ENCODE results near the gene ENTPD2. TPM values are rescaled to one million over a fixed set of nuclear protein-coding genes. Genes with fewer than 3 reads are reported as not detected.

The ENTPD2 gene
- total RNA-seq, 4 donors from 2014 or later: 0.42 to 1.2 (median 1.0) TPM

DNA sequence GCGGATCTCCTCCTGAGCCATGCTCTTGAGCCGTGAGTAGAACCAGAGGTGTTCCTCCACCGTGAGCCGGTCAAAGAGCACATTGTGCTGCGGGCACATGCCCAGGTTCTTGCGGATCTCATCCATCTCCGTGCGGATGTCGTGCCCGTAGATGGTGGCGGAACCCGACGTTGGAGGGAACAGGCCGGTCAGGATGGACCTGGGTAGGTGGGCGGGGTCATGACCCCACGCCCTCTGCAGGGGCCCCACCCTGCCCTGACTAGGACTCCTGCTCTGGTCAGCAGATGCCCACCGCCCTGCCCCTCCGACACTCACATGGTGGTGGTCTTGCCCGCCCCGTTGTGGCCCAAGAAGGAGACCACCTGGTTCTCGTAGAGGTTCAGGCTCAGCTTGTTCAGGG lies 37.9 kb downstream of the ENTPD2 start:
- WGBS: 97% methylated on average over 13 of the region's 21 CpGs

DNA sequence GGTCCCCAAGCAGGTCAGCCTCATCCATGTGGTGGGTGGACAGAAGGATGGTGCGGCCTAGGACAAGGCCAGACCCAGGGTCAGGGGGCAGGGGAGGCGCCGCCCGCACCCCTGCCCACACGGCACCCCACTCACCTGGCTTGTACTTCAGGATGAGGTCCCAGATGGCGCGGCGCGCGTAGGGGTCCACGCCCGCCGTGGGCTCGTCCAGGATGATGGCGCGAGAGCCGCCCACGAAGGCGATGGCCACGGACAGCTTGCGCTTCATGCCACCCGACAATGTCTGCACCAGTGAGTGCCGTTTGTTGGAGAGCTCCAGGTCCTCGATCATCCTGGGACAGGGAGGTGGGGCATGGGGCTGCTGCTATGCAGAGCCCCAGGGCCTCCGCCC lies 38.3 kb downstream of the ENTPD2 start:
- Histone ChIP-seq H3K27ac (replicated peaks in 1 of 4) (no peak overlapping the region), H3K4me1 (no peaks in the 10 kb centered on the region), H3K36me3 (peaks cover 31 to 95% (median 89%) of the 10 kb centered on the region in 4 donors), H3K4me3 (no peak overlapping the region), H3K9me3 (no peaks in the 10 kb centered on the region), H3K27me3 (no peaks in the 10 kb centered on the region)
- DNase-seq (ENCODE audit: extremely low spot score): no peak
- WGBS: 100% methylated on average over 1 of the region's 25 CpGs
- intact Hi-C loops (cut with DNase I): no loop called here
- TF ChIP-seq EP300 (IDR thresholded peaks at IDR 0.05) (no peak), POLR2AphosphoS5 (IDR thresholded peaks at IDR 0.05) (no peak), POLR2A (IDR thresholded peaks at IDR 0.05; ENCODE audit: low read depth) (no peak)
- TF ChIP-seq, protein P1, sequence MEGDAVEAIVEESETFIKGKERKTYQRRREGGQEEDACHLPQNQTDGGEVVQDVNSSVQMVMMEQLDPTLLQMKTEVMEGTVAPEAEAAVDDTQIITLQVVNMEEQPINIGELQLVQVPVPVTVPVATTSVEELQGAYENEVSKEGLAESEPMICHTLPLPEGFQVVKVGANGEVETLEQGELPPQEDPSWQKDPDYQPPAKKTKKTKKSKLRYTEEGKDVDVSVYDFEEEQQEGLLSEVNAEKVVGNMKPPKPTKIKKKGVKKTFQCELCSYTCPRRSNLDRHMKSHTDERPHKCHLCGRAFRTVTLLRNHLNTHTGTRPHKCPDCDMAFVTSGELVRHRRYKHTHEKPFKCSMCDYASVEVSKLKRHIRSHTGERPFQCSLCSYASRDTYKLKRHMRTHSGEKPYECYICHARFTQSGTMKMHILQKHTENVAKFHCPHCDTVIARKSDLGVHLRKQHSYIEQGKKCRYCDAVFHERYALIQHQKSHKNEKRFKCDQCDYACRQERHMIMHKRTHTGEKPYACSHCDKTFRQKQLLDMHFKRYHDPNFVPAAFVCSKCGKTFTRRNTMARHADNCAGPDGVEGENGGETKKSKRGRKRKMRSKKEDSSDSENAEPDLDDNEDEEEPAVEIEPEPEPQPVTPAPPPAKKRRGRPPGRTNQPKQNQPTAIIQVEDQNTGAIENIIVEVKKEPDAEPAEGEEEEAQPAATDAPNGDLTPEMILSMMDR (IDR thresholded peaks at IDR 0.05): no peak

More for the DNA sequence above, 37.9 kb downstream of the ENTPD2 start:
- TF ChIP-seq, protein P1 (IDR thresholded peaks at IDR 0.05): no peak
- TF ChIP-seq POLR2AphosphoS5 (IDR thresholded peaks at IDR 0.05) (no peak), EP300 (IDR thresholded peaks at IDR 0.05) (no peak), POLR2A (IDR thresholded peaks at IDR 0.05; ENCODE audit: low read depth) (no peak)
- no peaks in the 10 kb centered on the region for H3K27me3 ChIP-seq
- no peak overlapping the region for H3K27ac ChIP-seq (replicated peaks in 1 of 4)
- H3K4me3 ChIP-seq: no peak overlapping the region
- peaks cover 31 to 97% (median 91%) of the 10 kb centered on the region in 4 donors for H3K36me3 ChIP-seq
- H3K9me3 ChIP-seq: no peaks in the 10 kb centered on the region
- no peaks in the 10 kb centered on the region for H3K4me1 ChIP-seq
- intact Hi-C loops (cut with DNase I): no loop called here
- no peak for DNase-seq (ENCODE audit: extremely low spot score)

DNA sequence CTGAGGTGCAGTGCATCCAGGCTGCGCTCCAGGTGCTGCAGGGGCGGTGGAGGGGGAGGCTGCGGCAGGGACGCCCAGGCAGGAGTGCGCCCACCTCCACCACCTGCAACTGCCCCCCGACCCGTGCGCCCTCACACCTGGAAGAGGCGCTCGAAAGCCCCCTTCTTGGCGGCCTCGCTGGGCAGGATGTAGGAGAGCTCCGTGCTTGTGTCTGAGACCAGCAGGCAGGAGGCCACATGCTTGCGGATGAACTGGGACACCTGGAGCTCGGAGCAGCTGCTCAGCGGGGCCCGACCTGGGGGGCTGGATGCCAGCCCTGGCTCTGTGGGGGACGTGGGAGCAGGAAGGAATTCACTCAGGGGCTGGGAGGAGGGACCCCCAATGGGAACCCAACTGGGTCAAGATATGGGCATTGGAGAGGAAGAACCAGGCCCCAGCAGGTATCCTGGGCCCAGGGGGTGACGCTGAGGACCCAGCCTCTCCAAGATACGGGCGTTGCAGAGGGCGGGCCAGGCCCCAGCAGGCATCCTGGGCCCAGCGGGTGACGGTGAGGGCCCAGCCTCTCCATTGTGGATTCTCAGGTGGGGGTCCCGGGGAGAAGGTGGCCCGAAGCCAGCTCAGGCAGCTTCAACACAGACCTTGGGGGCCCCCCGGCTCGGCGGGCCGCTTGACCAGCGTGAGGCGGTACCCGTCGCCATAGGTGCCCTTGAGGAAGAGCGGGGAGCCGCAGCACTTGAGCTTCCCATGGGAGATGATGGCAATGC lies 38.9 kb downstream of the ENTPD2 start:
- WGBS: 95% methylated on average over 27 of the region's 36 CpGs

DNA sequence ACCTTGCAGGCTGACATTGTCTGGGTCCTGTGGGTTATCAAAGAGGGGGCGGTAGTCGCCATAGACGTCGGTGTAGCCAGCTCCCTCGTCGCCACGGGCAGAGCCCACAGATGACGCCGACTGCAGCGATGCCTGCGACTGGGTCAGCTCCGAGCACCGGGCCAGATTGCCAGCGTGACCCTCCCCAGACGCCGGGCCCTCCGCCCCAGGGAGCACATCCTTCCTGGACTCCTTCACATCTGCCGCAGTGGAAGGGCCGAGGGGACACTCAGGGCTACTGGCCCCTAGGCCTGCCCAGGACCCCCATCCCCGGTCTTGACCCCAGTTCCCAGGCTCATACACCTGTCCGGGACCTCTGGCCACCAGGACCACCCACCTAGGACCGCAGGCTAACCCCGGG lies 39.7 kb downstream of the ENTPD2 start:
- H3K36me3 ChIP-seq: peaks cover 31 to 98% (median 90%) of the 10 kb centered on the region in 4 donors

More for the DNA sequence above, 38.9 kb downstream of the ENTPD2 start:
- Histone ChIP-seq H3K4me1 (no peaks in the 10 kb centered on the region), H3K27ac (replicated peaks in 1 of 4) (no peak overlapping the region), H3K36me3 (peaks cover 31 to 95% (median 88%) of the 10 kb centered on the region in 4 donors), H3K4me3 (no peak overlapping the region), H3K27me3 (no peaks in the 10 kb centered on the region), H3K9me3 (no peaks in the 10 kb centered on the region)
- no peak for DNase-seq (ENCODE audit: extremely low spot score)
- intact Hi-C loops (cut with DNase I): no loop called here
- TF ChIP-seq, protein P1 (IDR thresholded peaks at IDR 0.05): no peak
- TF ChIP-seq EP300 (IDR thresholded peaks at IDR 0.05) (no peak), POLR2A (IDR thresholded peaks at IDR 0.05; ENCODE audit: low read depth) (no peak), POLR2AphosphoS5 (IDR thresholded peaks at IDR 0.05) (no peak)

More for the DNA sequence above, 39.7 kb downstream of the ENTPD2 start:
- Histone ChIP-seq H3K27me3 (no peaks in the 10 kb centered on the region), H3K4me1 (no peaks in the 10 kb centered on the region), H3K27ac (replicated peaks in 1 of 4) (no peak overlapping the region), H3K9me3 (no peaks in the 10 kb centered on the region), H3K4me3 (no peak overlapping the region)
- no peak for DNase-seq (ENCODE audit: extremely low spot score)
- 96% methylated on average over 21 of the region's 23 CpGs for WGBS
- intact Hi-C loops (cut with DNase I): no loop called here
- TF ChIP-seq, protein P1 (IDR thresholded peaks at IDR 0.05): no peak
- TF ChIP-seq EP300 (IDR thresholded peaks at IDR 0.05) (no peak), POLR2A (IDR thresholded peaks at IDR 0.05; ENCODE audit: low read depth) (no peak), POLR2AphosphoS5 (IDR thresholded peaks at IDR 0.05) (no peak)
